Ammon's horn (tissue), 1 donor: Measurements from ENCODE around the gene PTPRK.

Experiments used
- DNase-seq: peaks from one replicate; pipeline ENCODE4 v3.0.0-alpha.2; 2016; ENCODE audit warnings: low spot score

Gene PTPRK

DNA sequence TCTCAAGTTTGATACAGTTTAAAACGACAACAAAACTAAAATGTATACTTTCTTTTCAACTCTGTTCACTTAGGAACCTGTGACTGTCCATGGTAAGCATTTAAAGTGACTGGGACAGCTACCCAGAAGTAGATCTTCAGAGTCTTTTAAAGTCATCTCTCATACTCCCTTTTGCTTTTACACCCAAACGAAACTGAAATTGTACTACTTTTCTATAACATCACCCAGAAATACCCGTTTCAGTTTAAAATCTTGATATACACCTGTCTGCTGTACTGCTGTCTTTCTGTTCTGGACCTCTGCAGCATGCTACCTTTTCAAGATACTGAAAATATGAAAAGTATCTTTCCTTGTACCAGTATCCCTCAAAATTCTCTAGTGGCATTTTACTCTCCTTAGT lies 449.2 kb downstream of the PTPRK start:
- DNase-seq: no peak

DNA sequence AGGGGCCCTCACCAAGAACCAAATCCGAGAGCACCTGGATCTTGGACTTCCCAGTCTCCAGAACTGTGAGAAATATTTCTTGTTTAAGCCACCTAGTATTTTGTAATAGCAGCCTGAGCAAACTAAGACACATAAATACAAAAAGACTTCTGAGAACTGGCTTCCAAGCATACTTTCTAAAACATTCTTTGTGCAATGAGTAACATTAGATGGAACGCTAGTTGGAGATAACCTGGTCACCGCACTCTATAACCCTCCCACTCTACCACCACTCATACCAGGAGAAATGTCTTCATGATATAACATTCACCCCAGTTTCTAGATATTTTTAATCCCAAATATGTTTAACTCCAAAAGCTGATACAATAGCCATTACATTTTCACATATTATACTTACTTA lies 450.0 kb downstream of the PTPRK start:
- no peak for DNase-seq

DNA sequence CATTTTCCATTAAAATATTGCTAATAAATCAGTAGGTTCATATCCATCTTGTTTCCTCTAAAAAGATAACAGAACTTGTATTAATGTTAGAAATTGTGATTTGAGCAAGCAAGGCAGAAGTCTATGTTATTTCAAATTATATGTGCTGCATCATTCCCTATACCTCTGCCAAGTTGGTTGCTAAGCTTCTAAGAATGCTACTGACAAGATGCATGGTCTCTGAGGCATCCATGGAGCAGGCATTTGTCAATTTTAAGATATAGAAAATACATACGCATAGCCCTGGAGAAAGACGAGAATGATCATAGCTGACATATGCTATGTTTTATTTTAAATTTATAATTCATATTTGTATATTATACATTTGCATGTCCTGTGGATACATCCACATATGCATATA lies 451.2 kb downstream of the PTPRK start:
- no peak for DNase-seq

DNA sequence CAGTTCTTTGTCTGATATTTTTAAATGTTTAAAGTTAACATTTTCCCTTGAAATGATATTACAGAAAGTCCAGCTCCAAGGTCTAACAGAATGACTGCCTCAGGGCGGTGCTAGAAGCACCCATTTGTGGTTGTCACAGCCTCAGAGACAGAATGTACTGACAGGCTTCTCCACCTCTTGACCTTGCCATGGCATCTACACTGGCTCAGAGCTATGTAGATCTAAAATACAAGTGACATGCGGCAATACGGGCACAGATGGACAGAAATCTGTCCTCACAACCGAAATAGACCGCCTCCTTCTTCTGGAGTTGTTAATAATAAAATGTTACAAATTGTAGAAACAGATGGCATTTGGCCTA lies 452.3 kb downstream of the PTPRK start:
- peak; percentile 53 for DNase-seq

DNA sequence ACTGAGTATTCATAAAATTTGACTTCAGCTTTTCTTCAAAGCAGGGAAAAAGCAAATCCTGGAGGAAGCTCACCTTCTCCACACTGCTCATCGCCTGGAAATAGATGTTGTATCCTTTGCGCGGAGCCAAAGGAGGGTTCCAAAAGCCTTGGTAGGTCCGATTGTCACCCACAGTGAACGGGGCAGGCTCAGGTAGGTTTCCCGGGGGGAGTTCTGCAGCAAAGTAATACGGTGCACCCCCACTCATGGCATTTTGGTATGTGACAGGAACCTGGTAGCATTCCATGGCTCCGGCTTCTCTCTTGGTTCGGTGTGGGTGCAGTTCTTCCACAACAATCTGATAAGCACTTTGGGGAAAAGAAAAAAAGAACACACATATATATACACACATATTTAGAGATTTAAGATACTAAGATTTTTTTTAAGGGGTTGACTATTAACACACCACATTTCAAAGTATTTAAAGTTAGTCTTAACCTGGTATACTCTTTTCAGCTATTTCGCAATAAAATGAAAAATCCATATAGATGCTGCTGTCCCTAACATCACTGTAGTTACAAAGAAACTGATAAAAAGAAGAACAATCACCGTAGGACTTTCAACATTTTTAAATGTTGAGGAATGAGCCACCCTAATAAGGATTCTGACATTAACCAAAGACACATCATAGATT lies 452.8 kb downstream of the PTPRK start:
- DNase-seq: no peak

DNA sequence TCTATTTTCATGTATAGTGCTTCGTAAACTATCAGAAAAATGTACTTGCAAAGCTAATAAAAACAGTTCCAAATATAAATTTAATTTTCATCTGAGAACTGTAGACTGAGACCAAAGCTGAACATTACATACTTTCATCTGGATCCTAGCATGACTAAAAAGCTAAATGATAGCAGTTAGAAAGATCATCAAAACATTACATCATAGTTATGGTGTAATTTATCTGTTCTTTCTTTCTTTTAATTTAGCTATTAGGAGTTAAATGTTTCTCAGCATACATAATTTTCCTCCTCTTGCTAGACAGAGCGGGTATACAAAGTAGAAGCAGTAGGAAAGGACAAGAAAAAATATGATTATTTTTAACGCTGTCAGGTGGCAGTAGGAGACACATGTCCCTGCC lies 455.3 kb downstream of the PTPRK start:
- DNase-seq: no peak

DNA sequence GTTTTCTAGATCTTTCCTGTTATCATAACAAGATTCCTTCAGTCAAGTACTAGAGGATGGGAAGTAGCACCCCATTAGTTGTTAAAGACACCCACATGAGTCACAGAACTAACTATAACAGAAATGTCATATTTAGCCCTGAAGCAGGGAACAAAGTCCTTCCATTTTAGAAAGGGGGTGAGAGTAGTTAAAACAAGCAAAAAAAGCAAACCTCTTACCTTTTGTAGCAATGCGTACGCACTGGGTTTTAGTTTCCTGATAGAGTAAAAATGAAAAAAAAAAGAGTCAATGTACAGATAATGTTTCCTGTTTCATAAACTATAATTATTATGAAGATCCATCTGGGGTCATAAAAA lies 455.9 kb downstream of the PTPRK start:
- no peak for DNase-seq

DNA sequence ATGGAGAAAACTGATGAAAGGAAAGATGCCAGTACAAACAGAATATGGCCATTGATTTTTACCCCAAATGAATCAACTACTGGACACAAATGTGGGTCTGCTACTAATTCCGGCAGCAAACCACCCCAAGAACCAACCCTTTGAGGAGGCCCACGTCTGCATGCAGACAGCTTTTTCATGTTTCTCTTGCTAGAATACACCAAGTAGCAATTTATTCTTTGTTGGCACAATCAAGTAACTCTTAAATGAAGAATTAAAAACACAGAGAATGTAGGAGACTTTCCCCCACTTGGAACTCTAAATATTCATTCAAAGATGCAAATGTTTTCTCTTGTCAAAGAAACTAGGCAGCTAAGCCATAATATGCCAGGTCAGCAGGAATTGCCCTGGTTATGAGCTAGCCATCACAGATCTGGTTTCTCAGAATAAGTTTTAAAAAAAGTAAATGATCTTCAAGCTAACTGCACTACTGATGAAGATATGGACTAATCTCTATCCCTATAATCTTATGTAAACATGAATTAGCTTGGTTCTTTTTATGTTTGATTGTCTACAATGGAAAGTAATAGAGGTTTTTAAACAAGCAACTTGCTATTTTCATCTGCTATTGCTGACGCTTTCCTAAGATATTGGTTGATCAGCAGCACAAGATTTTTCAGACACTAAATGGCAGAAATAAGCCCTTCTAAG lies 456.4 kb downstream of the PTPRK start:
- DNase-seq: no peak

DNA sequence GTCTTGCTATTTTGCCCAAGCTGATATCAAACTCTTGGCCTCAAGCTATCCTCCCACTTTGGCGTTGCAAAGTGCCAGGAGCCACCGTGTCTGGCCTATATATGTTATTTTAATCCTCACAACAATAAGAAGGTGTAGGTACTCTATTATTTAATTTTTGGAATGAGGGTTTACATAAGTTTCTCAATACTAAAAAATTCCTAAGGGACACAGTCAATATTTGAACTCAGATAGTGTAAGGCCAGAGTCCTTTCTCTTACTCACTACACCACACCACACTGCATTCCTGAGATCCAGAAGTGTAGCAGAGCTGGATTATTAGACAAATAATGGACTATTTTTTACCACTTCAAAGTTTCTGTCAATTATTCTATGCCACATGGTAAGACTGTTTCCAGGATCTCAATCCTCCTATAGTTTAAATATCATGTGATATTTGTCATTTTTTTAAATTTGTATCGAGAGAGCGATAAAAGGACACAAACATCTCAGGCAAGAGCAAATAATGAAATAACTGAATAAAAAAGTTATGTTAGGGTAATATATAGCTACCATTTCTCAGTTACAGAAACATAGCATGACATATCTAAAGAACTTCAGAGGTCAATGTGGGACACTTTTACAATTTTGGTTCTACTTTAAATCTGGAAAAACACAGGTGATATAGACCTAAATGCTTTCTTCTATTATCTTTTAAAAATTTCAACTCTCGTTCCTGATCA lies 457.4 kb downstream of the PTPRK start:
- DNase-seq: no peak

DNA sequence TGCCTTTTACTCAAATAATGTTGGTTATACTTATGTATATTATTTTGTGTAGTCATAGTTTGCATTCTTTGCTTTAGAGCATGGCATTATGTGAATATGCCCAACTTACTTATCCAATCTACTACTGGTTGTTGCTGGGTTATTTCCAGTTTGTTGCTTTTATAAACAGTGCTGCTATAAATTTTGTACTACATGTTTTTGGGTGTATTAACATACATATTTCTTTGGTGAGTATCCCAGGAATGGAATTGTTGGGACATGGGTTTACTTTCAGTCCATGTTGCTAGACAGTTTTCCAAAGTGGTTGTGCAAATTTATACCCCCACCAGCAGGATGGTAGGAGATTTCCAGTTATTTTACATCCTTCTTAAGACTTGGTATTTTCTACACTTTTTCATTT lies 462.5 kb downstream of the PTPRK start:
- DNase-seq: no peak

DNA sequence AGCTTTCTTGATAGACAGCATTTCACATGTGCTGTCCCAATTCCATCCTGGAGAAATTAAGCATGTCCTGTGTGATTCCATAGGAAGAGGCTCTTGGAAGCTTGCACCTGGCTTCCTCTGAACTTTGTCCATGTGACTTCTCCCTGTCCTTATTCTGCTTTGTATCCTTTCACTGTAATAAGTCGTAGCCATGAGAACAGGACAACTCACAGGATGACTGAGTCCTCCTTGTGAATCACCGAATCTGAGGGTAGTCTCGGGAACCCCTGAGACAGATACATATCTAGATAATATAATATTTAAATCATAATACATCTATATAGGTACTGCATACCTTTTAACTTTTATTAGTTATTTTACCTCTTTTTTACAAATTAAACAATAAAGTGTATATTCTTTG lies 462.9 kb downstream of the PTPRK start:
- no peak for DNase-seq

DNA sequence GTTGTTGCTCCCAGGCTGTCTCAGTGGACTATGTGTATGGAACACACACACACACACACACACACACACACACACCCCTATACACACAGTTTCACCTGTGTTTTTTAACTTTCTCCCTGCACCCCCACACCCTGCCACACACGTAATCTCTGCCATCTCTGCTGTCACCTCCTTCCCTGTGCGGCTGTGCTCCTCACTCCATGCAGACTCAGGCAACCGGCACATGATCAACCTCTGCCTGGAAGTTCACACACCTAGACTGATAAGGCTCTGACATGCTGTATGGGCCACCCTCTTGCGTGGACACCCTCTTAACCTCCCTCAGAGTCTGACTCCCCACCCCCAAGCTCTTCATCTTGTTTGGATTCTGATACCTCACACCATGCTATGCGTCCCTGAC lies 467.3 kb downstream of the PTPRK start:
- no peak for DNase-seq

DNA sequence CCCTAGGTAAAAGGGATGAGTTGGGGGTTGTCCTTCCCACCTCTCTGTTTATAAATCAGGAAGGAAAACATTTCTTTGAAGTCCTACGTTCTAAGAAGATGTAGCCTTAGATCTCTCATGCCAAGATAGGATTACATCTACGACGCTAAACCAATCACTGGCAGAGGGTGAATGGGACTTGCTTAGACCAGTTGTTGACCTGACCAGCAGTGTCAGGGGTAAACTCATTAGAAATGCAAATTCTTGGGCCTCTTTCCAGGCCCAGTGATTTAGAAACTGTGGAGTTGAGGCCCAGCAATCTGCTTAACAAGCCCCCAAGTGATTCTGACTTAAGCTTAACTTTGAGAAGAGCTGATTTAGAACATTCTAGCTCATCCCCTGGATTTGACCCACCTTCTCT lies 472.4 kb downstream of the PTPRK start:
- no peak for DNase-seq

DNA sequence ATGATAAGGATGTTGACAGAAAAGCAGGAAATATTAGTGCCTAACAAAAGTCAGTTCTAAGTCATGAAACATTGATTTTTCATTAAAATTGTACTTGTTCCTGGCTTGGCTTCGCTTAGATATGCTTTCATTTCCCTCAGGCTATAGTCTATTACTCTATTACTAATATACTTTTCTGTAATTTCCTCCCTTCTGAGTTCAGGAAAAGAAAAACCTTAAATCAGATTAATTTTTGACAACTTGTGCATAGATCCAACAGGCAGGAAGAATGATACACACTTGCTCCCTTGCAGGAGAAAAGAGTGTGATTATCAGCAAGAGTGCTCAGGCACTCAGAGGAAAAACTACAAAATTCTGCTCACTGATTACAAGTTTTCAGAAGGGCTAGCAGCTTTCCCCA lies 474.4 kb downstream of the PTPRK start:
- no peak for DNase-seq

DNA sequence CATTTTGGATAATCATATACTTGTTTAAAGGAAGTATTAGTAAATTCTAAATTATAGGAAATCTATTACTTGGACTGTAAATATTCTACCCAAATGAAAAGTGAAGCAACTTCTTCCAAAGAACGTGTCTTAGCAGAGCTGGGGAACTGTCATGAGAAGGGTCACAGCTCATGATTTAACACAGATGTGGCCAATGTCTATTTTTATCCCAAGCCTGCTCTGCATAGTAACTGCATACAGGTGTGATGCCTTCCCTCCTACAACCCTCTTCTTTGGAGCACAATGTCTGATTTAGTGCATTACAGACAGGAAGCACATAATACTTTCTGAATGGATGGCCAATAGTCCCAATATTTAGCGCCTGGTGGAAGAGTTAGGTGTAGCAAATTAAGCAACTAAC lies 480.9 kb downstream of the PTPRK start:
- DNase-seq: no peak

DNA sequence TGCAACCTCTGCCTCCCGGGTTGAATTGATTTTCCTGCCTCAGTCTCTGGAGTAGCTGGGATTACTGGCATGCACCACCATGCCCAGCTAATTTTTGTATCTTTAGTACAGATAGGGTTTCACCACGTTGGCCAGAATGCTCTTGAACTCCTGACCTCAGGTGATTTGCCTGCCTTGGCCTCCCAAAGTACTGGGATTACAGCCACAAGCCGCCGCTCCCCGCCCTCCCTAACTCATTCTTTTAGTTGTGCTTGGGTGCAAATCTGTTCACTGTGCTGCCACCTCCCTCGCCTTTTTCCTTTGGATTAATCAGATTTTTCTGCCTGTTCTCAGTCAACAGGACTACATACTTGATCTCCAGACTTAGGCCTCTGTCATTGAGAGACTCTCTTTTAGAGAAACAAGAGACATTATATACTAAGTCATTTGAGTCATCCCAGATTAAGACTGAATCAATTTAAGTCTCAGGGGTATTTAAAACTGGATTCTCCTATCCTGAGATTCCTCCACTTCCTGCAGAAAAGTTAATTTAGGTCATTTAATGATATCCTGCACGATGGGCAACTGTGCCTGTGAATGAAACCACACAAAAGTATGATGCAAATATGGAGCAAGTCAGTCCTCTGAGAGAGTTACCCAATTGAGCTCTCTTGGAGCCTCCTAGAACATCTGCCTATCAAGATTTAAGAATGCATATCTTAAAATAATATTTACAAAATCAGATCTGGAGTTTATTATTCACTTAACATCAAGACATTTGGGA lies 483.4 kb downstream of the PTPRK start:
- no peak for DNase-seq

DNA sequence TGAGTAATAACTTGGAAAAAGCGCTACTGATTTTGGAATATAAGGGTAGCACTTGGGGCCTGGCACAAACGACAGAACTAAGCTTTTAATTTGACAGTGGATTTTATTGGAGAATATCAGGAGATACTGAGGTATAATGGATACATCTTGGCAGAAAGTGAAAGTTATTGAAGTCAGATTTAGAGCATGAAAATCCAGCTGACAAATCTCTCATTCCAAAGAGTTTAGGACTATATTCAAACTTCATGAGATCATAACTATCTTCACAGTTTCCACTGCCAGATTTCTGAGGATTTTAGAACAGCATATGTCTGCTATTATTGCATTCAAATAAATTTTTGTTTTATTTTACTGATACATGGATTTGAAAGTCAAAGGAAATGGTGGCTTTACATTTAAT lies 487.2 kb downstream of the PTPRK start:
- no peak for DNase-seq

DNA sequence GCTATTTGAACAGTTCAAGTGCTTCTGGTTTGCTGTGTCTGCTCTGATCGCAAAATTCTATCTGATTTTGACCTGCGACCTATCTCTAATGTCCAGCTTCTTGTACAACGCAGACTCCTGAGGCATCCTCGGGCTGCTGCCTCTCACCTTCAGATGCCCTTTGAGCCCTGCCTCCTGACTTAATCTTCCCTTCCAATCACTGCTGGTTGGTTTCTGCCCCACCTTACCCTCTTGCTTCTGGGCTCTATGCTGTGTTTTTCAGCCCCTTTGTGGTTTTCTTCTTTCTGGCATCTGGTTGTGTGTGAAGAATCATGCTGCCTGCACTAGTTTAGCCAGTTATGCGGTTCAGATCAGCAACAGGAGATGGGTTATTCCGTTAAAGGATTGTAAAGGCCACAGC lies 488.4 kb downstream of the PTPRK start:
- DNase-seq: no peak

DNA sequence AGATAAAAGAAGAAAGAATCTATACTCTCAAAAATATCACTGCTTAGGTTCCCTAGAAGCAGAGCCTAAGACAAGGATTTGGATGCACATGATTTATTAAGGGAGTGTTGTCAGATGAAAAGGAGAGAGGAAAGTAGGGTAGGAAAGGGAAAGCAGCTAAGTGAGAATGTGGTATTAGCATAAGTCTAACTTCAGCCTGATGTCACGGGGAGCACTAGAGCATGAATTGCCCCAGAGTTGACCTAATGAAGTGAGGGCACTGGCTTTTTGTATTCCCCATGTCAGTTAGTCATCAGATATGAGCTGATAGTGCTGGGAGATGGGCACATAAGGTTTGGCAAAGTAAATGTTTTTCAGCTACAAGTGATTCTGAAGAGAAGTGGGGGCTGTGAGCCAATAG lies 490.6 kb downstream of the PTPRK start:
- DNase-seq: no peak

DNA sequence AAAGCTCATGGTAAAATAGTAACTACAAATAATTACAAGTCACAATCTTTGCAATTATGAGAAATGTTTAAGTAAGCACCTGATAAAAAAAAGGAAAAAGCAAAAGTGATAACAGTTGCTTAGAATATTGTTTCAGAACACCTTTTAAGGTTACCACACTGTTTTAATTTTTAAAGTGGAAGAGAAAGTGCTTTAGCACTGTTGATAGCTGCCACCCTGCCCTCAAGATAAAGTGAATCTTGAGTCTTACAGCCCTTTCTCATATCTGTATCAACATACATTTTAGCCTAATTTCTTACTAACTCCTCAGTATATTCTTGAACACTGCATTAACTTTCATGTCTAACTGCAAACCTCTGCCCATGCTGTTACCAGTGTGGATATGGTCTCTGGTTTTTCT lies 492.2 kb downstream of the PTPRK start:
- DNase-seq: no peak

DNA sequence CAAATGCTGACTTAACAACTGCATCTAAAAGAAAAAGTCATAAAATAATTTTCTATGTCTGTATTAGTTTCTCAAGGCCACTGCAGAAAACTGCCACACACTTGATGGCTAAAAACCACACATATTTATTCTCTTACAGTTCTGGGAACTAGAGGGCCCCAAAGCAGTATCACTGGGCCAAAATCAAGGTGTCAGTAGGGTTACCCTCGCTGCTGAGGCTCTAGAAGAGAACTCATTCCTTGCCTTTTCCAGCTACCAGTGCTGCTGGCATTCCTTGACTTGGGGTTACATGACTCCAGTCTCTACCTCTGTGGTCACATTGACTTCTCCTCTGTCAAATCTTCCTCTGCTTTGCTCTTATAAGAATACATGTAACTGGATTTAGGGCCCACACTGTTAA lies 494.9 kb downstream of the PTPRK start:
- DNase-seq: no peak

DNA sequence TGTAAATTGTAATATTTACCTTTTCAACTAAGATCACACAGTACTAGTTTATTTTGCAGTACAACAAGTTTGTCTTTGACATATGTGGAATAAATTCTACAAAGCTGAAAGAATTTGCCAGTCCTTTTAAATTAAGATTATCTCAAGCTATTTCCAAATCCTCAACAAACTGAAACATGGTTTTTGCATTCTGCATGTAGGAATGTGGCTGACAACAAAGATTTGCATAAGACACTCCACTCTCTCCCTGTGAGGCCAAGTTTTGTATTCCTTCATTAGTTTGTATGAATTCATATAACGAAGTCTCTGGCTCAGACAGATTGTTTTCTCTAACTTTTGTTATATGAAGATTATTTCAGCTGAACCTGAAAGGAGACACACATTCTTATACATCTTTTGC lies 495.4 kb downstream of the PTPRK start:
- no peak for DNase-seq

DNA sequence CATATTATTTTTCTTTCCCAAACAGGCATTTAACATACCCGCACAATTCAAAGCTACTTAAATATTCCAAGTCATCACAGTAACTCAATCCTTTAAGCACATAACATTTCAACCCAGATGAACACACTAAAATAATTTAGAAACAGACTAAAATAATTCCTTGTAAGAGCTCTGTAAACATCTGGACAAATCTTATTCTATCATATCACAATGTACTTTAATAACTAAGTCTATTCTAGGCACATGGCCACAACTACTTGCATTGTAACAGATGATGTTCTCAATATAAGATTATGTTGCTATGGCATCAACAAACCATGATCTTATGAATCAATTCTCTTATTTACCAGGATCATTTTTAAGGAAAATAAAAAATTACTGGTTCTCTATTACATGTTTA lies 496.4 kb downstream of the PTPRK start:
- DNase-seq: no peak
